CD14-positive monocyte (primary cell): ENCODE data around the gene PTPRD. TPM values are rescaled to one million over a fixed set of nuclear protein-coding genes. Genes with fewer than 3 reads are reported as not detected.
A peak's percentile ranks its signal among the peaks of the same experiment; 100 is the strongest.

ENCODE experiments used
- DNase-seq, 3 donors: peaks; one replicate each; pipeline ENCODE4 v3.0.0-alpha.2; 2011 to 2022
- H2AFZ ChIP-seq: 2 replicates; pipeline ENCODE4 v1.6.0; 2012; ENCODE audit warnings: mild to moderate bottlenecking, low read depth, low read length, inconsistent platforms; ENCODE audit not compliant: insufficient read depth, poor library complexity, severe bottlenecking
- H3K27ac ChIP-seq, 2 donors: 1 replicate in 1 of 2; 2 replicates in 1 of 2; pipeline ENCODE4 v1.5.1; 2012 to 2013; ENCODE audit warnings: low read length in 2 of 2, control low read depth in 1 of 2, inconsistent platforms in 1 of 2, low read depth in 1 of 2, mild to moderate bottlenecking in 1 of 2
- H3K27me3 ChIP-seq, 2 donors: one replicate each; pipeline versions ENCODE4 v1.6.0 to v1.6.1; 2011 to 2013; ENCODE audit warnings: low read length in 2 of 2; ENCODE audit not compliant: control insufficient read depth in 2 of 2, insufficient read depth in 2 of 2
- H3K36me3 ChIP-seq, 2 donors: replicated peaks in 1 of 2; 1 replicate in 1 of 2; 2 replicates in 1 of 2; pipeline versions ENCODE4 v1.5.1 to v1.6.1; 2012 to 2013; ENCODE audit warnings: low read length in 2 of 2, control low read depth in 1 of 2, inconsistent platforms in 1 of 2, mild to moderate bottlenecking in 1 of 2; ENCODE audit not compliant: insufficient read depth in 2 of 2, control insufficient read depth in 1 of 2
- H3K4me1 ChIP-seq, 2 donors: 1 replicate in 1 of 2; 2 replicates in 1 of 2; pipeline versions ENCODE4 v1.5.1 to v1.6.1; 2012 to 2013; ENCODE audit warnings: low read length in 2 of 2, control low read depth in 1 of 2, inconsistent platforms in 1 of 2, mild to moderate bottlenecking in 1 of 2, moderate library complexity in 1 of 2; ENCODE audit not compliant: insufficient read depth in 2 of 2, control insufficient read depth in 1 of 2
- H3K4me2 ChIP-seq: replicated peaks from 2 replicates; pipeline ENCODE3; 2012; ENCODE audit warnings: low read length, moderate library complexity, mild to moderate bottlenecking; ENCODE audit not compliant: poor library complexity, severe bottlenecking; ENCODE audit errors: extremely low read depth
- H3K4me3 ChIP-seq, 3 experiments: fragments of 200-600 bp in 1 of 3; sonication (generic) in 1 of 3; replicated peaks in 1 of 3; 1 replicate in 2 of 3; 2 replicates in 1 of 3; pipeline ENCODE4 v1.5.1; 2011 to 2013; ENCODE audit warnings: low read length in 3 of 3, mild to moderate bottlenecking in 3 of 3, control low read depth in 2 of 3, low read depth in 2 of 3, inconsistent platforms in 1 of 3, moderate library complexity in 1 of 3
- H3K79me2 ChIP-seq: 2 replicates; pipeline ENCODE4 v1.6.0; 2012; ENCODE audit warnings: mild to moderate bottlenecking, control low read depth, inconsistent platforms, low read length, moderate library complexity; ENCODE audit not compliant: insufficient read depth
- H3K9ac ChIP-seq: 2 replicates; pipeline ENCODE4 v1.6.0; 2017; ENCODE audit warnings: low read length, mild to moderate bottlenecking; ENCODE audit not compliant: insufficient read depth, poor library complexity, severe bottlenecking
- H3K9me3 ChIP-seq, 2 donors: replicated peaks in 1 of 2; 1 replicate in 1 of 2; 2 replicates in 1 of 2; pipeline versions ENCODE4 v1.5.1 to v1.6.1; 2012 to 2013; ENCODE audit warnings: low read length in 2 of 2, control low read depth in 1 of 2; ENCODE audit not compliant: control insufficient read depth in 1 of 2, insufficient read depth in 1 of 2
- H4K20me1 ChIP-seq: 2 replicates; pipeline ENCODE4 v1.6.0; 2012; ENCODE audit warnings: mild to moderate bottlenecking, low read length, control low read depth, moderate library complexity; ENCODE audit not compliant: insufficient read depth
- H3K27ac Mint-ChIP-seq, 7 donors: one replicate each; pipeline ENCODE4 v1.8.0; 2020; ENCODE audit warnings: mild to moderate bottlenecking in 7 of 7, mixed read lengths in 7 of 7, moderate library complexity in 6 of 7, inconsistent platforms in 2 of 7
- H3K27me3 Mint-ChIP-seq, 3 donors: one replicate each; pipeline ENCODE4 v1.8.0; 2021 to 2022; ENCODE audit warnings: low read depth in 3 of 3, mild to moderate bottlenecking in 3 of 3, mixed read lengths in 3 of 3, moderate library complexity in 3 of 3, inconsistent platforms in 1 of 3
- H3K36me3 Mint-ChIP-seq, 2 donors: one replicate each; pipeline ENCODE4 v1.8.0; 2020; ENCODE audit warnings: mixed read lengths in 2 of 2, inconsistent platforms in 1 of 2, mild to moderate bottlenecking in 1 of 2
- H3K4me1 Mint-ChIP-seq: one replicate; pipeline ENCODE4 v1.8.0; 2020; ENCODE audit warnings: mild to moderate bottlenecking, mixed read lengths
- H3K4me3 Mint-ChIP-seq, 2 donors: one replicate each; pipeline ENCODE4 v1.8.0; 2020; ENCODE audit warnings: mild to moderate bottlenecking in 2 of 2, mixed read lengths in 2 of 2, moderate library complexity in 1 of 2
- H3K9me3 Mint-ChIP-seq, 7 donors: one replicate each; pipeline ENCODE4 v1.8.0; 2020 to 2022; ENCODE audit warnings: mixed read lengths in 7 of 7, mild to moderate bottlenecking in 6 of 7, moderate library complexity in 6 of 7, inconsistent platforms in 2 of 7
- CTCF ChIP-seq: fragments of 200-600 bp; IDR thresholded peaks from one replicate; pipeline ENCODE4 v1.8.0; 2022; ENCODE audit warnings: antibody characterized with exemption, mild to moderate bottlenecking
- WGBS: methylation state at CpG from one replicate; pipeline ENCODE4 v1.1.5; 2013; ENCODE audit warnings: missing lambda C conversion rate; ENCODE audit not compliant: insufficient coverage; 5-methylcytosine and 5-hydroxymethylcytosine counted together
- intact Hi-C, 2 donors: fragments of 100-400 bp; cut with micrococcal nuclease; formaldehyde crosslinking; loops; one replicate each; pipeline versions ENCODE4 v1.15.0 to v1.15.1; 2023
- polyA plus RNA-seq, 3 donors: library from polyadenylated mRNA; depleted of rRNA in 1 of 3; unstranded in 2 of 3; stranded (reverse) in 1 of 3; fragments of 300-500 nt in 2 of 3; fragments of >200 nt in 1 of 3; fragmentation: Illumina TruSeq in 2 of 3; gene quantifications; 1 replicate in 2 of 3; 2 replicates in 1 of 3; pipeline ENCODE4 v1.2.3, GENCODE V29; 2012 to 2021

PTPRD gene
- polyA plus RNA-seq, 3 donors: not detected

GRCh38 chr9:8388132-8388531 is 2224.7 kb downstream of the PTPRD start:
- Histone ChIP-seq H3K4me2 (no peak overlapping the region), H3K9ac (no peak overlapping the region), H3K27me3 (no peaks in the 10 kb centered on the region), H3K4me1 (peaks cover 7 to 11% of the 10 kb centered on the region in 2 donors), H3K79me2 (no peaks in the 10 kb centered on the region), H3K4me3 (no peak overlapping the region), H3K9me3 (no peaks in the 10 kb centered on the region), H3K27ac (no peak overlapping the region), H2AFZ (no peak overlapping the region), H4K20me1 (no peaks in the 10 kb centered on the region), H3K36me3 (no peaks in the 10 kb centered on the region)
- H3K4me1 Mint-ChIP-seq: peaks cover 14% of the 10 kb centered on the region
- WGBS: no CpG with 5 or more reads among the region's 1 CpG
- H3K27ac Mint-ChIP-seq: no peak overlapping the region
- H3K9me3 Mint-ChIP-seq: no peaks in the 10 kb centered on the region
- TF ChIP-seq CTCF: no peak
- peaks cover 2 to 10% (median 6%) of the 10 kb centered on the region in 3 donors for H3K27me3 Mint-ChIP-seq
- no peaks in the 10 kb centered on the region for H3K36me3 Mint-ChIP-seq
- intact Hi-C loops: no loop called here
- DNase-seq: no peak
- H3K4me3 Mint-ChIP-seq: no peak overlapping the region

- Histone ChIP-seq H3K27ac (no peak overlapping the region), H3K27me3 (peaks cover 4 to 7% of the 10 kb centered on the region in 2 donors), H3K4me1 (peaks cover 7 to 11% of the 10 kb centered on the region in 2 donors), H3K36me3 (no peaks in the 10 kb centered on the region), H3K4me2 (no peak overlapping the region), H4K20me1 (no peaks in the 10 kb centered on the region), H3K4me3 (no peak overlapping the region), H3K9me3 (no peaks in the 10 kb centered on the region), H2AFZ (no peak overlapping the region), H3K9ac (no peak overlapping the region), H3K79me2 (no peaks in the 10 kb centered on the region)
- peaks cover 0 to 2% (median 0%) of the 10 kb centered on the region in 7 donors for H3K9me3 Mint-ChIP-seq
- intact Hi-C loops: no loop called here
- H3K27me3 Mint-ChIP-seq: peaks cover 8 to 13% (median 10%) of the 10 kb centered on the region in 3 donors
- no peak overlapping the region for H3K4me3 Mint-ChIP-seq
- no CpG with 5 or more reads among the region's 3 CpGs for WGBS
- no peaks in the 10 kb centered on the region for H3K36me3 Mint-ChIP-seq
- no peak overlapping the region for H3K27ac Mint-ChIP-seq
- peaks cover 14% of the 10 kb centered on the region for H3K4me1 Mint-ChIP-seq
- DNase-seq: peak in 1 of 3 donors; percentile 4
- no peak for TF ChIP-seq CTCF
These were observed 2228.7 kb downstream of the PTPRD start for GRCh38 chr9:8384091-8384490.
